Measurements from ENCODE around the gene GDF11.

Gene GDF11

GRCh38 chr12:55795950-55796349 is 53.0 kb downstream of the GDF11 start:
- no peak for DNase-seq (ENCODE audit: low spot score)

- DNase-seq (ENCODE audit: low spot score), result peak; percentile 49
Observed at GRCh38 chr12:55797068-55797467, 54.1 kb downstream of the GDF11 start.

- DNase-seq (ENCODE audit: low spot score), result no peak
Observed at GRCh38 chr12:55797550-55797949, 54.6 kb downstream of the GDF11 start.
